Measurements from ENCODE around the gene ZNRD2. TPM values are rescaled to one million over a fixed set of nuclear protein-coding genes. Genes with fewer than 3 reads are reported as not detected.

ZNRD2 gene
- total RNA-seq, 2 experiments from 2014 or later = 39.2 to 40.7 TPM

GRCh38 chr11:65591939-65592857, 21.9 kb downstream of the ZNRD2 start:
- ChIA-PET POLR2A (interaction anchor here (1.2 kb wide), 1 partner anchor 17 kb away, joined by 3 read pairs; the partner anchor contains the start of gene EHBP1L1), CTCF (interaction anchor here (0.8 to 12.3 kb wide), 9 partner anchors 10 to 630 kb away, joined by 3 to 172 read pairs (median 12); partner anchors contain the start of genes EHBP1L1, PCNX3 and ZNRD2)
- Mint-ChIP-seq H3K27me3 (ENCODE audit: low read depth) (no peaks in the 10 kb centered on the region), H3K4me3 (no peak overlapping the region), H3K27ac (no peak overlapping the region), H3K4me1 (ENCODE audit: low read depth) (peaks cover 34% of the 10 kb centered on the region), H3K36me3 (ENCODE audit: low read depth) (peaks cover 25% of the 10 kb centered on the region), H3K9me3 (ENCODE audit: insufficient read depth) (no peaks in the 10 kb centered on the region)
- no peak for ATAC-seq
- no peak for DNase-seq

DNA sequence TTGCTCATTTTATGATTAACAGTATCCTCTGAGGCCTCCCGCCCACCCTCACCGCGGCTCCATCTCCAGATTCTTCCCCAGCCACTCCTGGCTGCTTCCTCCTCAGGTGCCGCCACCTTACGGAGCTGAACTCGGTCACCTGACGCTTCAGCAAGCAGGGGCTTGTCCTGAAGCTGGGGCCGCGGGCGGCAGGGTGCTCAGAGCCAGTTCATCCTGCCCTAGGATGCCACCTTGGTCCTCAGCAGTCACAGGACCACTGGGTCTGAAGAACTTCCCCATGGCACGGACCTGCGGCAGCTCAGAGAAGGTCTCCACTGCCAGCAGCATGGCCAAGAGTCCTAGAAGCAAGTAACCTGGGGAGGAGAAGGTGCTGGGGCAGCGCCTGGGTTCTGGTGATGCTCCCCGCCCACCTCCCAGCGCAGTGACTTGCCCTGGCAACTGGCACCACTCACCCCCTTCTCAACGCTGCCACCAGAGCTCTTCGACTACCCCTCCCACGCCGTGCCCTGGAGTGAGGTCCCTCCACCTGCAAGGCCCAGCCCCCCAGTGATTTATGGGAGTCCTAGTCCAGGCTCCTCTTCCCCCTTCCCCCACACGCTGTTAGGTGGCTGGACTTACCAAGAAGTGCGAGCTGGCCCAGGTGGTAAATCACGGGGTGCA, 22.7 kb downstream of the ZNRD2 start:
- Mint-ChIP-seq H3K36me3 (ENCODE audit: low read depth) (peaks cover 21% of the 10 kb centered on the region), H3K9me3 (ENCODE audit: insufficient read depth) (no peaks in the 10 kb centered on the region), H3K27me3 (ENCODE audit: low read depth) (no peaks in the 10 kb centered on the region), H3K27ac (no peak overlapping the region), H3K4me1 (ENCODE audit: low read depth) (peaks cover 26% of the 10 kb centered on the region), H3K4me3 (no peak overlapping the region)
- ATAC-seq (no peak), DNase-seq (no peak)
- POLR2A ChIA-PET = interaction anchor here (1.3 to 1.5 kb wide), 2 partner anchors 10 to 11 kb away, joined by 3 to 4 read pairs; no protein-coding TSS in a partner anchor
- CTCF ChIA-PET = interaction anchor here (0.8 to 12.3 kb wide), 17 partner anchors 11 to 631 kb away, joined by 3 to 172 read pairs (median 9); partner anchors contain the start of genes EHBP1L1, FAM89B, PCNX3 and SCYL1

DNA sequence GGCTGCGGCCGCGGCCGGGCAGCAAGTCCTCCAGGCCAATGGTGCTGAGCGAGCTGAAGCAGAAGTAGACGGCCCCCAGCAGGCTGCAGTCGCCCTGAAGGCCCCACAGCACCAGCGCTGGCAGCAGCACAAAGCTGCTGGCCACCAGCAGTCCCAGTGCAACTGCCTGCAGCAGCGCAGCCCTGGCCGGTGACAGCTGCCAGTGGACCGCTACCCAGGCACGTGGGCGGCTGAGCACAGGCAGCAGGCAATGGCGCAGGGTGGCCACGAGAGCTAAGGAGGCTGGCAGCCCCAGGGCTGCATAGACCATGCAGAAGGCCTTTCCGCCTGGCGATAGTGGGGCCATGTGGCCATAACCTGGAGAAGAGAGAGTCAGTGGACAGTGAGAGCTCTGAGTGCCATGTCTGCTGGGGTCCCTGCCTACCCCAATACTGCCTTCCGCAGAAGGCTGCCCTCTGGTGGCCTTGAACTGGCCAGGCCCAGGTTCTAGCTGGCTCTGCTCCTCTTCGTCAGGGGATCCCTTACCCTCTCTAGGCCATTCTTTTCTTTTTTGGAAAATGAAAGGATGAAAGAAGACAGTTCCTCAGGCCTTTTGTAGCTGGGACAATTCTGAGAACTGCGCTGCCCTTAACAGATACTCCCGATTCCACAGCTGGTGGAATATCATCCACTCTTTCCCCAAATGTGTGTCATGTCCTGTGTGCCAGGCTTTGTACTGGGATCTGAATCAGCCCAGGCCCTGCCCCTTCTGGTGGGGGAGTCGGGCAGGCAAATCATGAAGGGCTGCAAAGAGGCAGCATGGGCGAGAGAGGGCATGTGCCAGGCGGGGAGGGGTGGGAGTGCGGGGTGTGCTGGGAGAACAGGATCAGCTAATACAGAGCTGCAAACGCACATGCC, 23.5 kb downstream of the ZNRD2 start:
- Mint-ChIP-seq H3K27me3 (ENCODE audit: low read depth) (no peaks in the 10 kb centered on the region), H3K9me3 (ENCODE audit: insufficient read depth) (no peaks in the 10 kb centered on the region), H3K36me3 (ENCODE audit: low read depth) (peaks cover 16% of the 10 kb centered on the region), H3K4me3 (no peak overlapping the region), H3K4me1 (ENCODE audit: low read depth) (peaks cover 18% of the 10 kb centered on the region), H3K27ac (peak overlapping the region; percentile 63)
- DNase-seq = peak; percentile 64
- peak; percentile 73 for ATAC-seq
- ChIA-PET POLR2A (interaction anchor here (1.1 to 1.5 kb wide), 4 partner anchors 9 to 21 kb away, joined by 3 to 4 read pairs (median 3); partner anchors contain the start of gene EHBP1L1), CTCF (interaction anchor here (0.7 to 12.3 kb wide), 22 partner anchors 10 to 429 kb away, joined by 3 to 172 read pairs (median 7); partner anchors contain the start of genes EHBP1L1, FAM89B, PCNX3 and SCYL1)

GRCh38 chr11:65595131-65595530, 24.9 kb downstream of the ZNRD2 start:
- Mint-ChIP-seq H3K27me3 (ENCODE audit: low read depth) (no peaks in the 10 kb centered on the region), H3K9me3 (ENCODE audit: insufficient read depth) (no peaks in the 10 kb centered on the region), H3K4me3 (no peak overlapping the region), H3K4me1 (ENCODE audit: low read depth) (peaks cover 12% of the 10 kb centered on the region), H3K27ac (peak overlapping the region; percentile 53), H3K36me3 (ENCODE audit: low read depth) (peaks cover 18% of the 10 kb centered on the region)
- CTCF ChIA-PET = interaction anchor here (1.3 to 12.3 kb wide), 9 partner anchors 9 to 52 kb away, joined by 3 to 172 read pairs (median 16); partner anchors contain the start of genes EHBP1L1 and PCNX3
- DNase-seq (no peak), ATAC-seq (no peak)
- POLR2A ChIA-PET = interaction anchor here (0.6 to 0.8 kb wide), 2 partner anchors 20 to 25 kb away, joined by 3 read pairs; partner anchors contain the start of gene PCNX3

DNA sequence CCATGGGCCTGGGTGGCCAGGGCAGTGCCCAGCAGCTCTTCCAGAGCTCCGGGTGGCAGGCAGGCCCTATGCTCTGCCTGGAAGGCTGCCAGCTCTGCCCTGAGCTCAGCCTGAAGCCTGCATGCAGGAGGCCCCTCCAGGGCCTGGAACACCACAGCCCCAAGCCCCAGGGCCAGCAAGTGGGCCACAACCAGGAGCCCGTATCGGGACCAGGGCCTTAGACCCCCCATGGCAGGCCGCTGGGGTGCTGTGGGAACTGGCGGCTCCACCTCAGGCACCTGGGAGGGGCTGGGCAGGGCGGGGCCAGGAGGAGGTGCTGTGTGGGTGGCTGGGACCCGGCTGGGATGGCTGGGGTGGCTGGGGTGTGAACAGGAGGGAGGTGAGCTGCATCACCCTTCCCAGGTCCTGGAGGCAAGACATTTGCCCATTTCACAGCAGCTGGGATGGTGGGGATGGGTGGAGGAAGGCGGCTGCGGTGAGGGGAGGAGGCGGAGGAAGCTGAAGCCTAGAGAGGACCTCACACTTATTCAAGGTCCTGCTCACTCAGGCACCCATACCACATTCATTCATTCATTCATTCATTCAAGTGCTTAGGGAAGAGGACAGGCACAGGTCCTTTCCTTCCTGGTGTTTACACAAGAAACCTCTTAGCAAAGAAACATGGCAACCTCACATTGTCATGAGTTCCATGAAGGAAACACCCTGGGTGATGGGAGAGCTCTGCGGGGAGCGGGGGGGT, 25.4 kb downstream of the ZNRD2 start, which contains the start of gene KCNK7:
Gene KCNK7, minus strand, starts transcription at position 258 of the 739 bp plus-strand sequence. Its CDS starts 28 bp downstream, at position 230.
- no peak for DNase-seq
- no peak within 1 kb of the TSS for H3K4me3 Mint-ChIP-seq
- peak within 1 kb of the TSS; percentile 53 for H3K27ac Mint-ChIP-seq
- no peaks in the 10 kb centered on the region for H3K27me3 Mint-ChIP-seq (ENCODE audit: low read depth)
- ATAC-seq = no peak
- ChIA-PET POLR2A (interaction anchor here (0.8 to 0.9 kb wide), 2 partner anchors 19 to 46 kb away, joined by 3 read pairs; partner anchors contain the start of gene PCNX3), CTCF (interaction anchor here (1.3 to 12.3 kb wide), 6 partner anchors 13 to 52 kb away, joined by 3 to 172 read pairs (median 20); partner anchors contain the start of gene EHBP1L1)
- no peaks in the 10 kb centered on the region for H3K9me3 Mint-ChIP-seq (ENCODE audit: insufficient read depth)
- H3K4me1 Mint-ChIP-seq (ENCODE audit: low read depth) = peaks cover 10% of the 10 kb centered on the region
- peaks cover 15% of the 10 kb centered on the region for H3K36me3 Mint-ChIP-seq (ENCODE audit: low read depth)

GRCh38 chr11:65596520-65596919, 26.2 kb downstream of the ZNRD2 start:
- POLR2A ChIA-PET = no interaction called here
- DNase-seq (no peak), ATAC-seq (no peak)
- Mint-ChIP-seq H3K27me3 (ENCODE audit: low read depth) (no peaks in the 10 kb centered on the region), H3K4me3 (no peak overlapping the region), H3K27ac (peak overlapping the region; percentile 43), H3K36me3 (ENCODE audit: low read depth) (peaks cover 17% of the 10 kb centered on the region), H3K9me3 (ENCODE audit: insufficient read depth) (no peaks in the 10 kb centered on the region), H3K4me1 (ENCODE audit: low read depth) (peaks cover 10% of the 10 kb centered on the region)
- CTCF ChIA-PET = interaction anchor here (12.3 kb wide), 1 partner anchor 53 kb away, joined by 172 read pairs; no protein-coding TSS in a partner anchor

DNA sequence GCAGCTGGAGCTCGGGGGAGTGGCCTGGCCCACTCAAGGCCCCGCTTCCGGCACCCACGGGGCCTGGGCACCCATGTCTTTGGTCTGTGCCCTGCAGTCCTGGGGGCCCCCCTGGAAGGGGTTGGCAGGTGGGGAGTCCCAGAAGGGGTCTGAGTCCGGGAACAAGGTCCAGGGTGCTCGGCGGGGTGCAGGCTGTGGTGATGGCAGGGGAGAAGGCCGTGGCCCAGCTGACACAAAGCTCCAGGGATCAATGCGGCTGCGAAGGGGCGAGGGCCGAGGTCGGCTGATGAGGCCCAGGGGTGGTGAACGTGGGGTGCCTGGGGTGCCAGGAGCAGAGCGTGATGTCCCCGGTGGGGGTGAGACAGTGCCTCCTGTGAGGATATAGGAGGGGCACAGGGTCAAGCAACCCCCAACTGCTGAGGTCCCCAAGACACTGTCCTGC, 28.0 kb downstream of the ZNRD2 start:
- POLR2A ChIA-PET = no interaction called here
- no peak overlapping the region for H3K4me3 Mint-ChIP-seq
- DNase-seq = no peak
- no peak overlapping the region for H3K27ac Mint-ChIP-seq
- peaks cover 10% of the 10 kb centered on the region for H3K4me1 Mint-ChIP-seq (ENCODE audit: low read depth)
- CTCF ChIA-PET = interaction anchor here (1.2 to 1.6 kb wide), 2 partner anchors 10 to 86 kb away, joined by 3 to 4 read pairs; no protein-coding TSS in a partner anchor
- peaks cover 19% of the 10 kb centered on the region for H3K36me3 Mint-ChIP-seq (ENCODE audit: low read depth)
- H3K9me3 Mint-ChIP-seq (ENCODE audit: insufficient read depth) = no peaks in the 10 kb centered on the region
- H3K27me3 Mint-ChIP-seq (ENCODE audit: low read depth) = no peaks in the 10 kb centered on the region
- no peak for ATAC-seq

DNA sequence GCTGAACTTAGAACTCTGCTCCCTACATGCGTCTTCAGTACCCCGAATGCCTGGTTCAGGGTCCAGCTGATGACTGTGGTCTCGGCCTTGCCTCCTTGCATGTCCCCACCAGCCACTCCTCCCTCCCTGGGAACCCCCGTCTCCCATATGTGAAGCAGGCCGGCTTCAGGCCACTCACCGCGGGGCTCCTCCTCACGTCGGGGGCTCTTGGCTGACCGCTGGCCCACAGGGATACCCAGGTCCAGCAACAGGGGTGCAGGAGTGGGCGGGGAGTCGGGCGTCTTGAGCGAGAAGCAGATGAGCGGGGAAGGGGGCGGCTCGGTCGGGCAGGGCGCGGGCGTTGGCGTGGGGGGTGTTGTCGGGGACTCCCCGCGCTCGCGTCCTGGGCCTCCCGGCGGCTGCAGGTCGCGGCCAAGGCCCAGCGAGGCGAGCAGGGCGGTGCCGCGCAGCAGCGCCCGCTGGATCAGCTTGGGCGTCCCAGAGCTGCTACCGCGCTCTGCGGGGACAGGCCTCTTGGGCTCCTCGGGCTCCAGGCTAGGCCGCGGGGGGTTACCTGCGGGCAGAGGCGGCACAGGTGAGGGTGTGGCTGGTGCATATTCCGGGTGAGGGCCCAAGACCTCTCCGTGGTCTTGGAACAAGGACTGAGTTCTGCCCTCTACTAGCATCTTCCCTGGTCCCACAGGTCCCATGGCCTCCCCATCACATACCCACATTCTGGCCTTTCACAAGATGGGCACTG, 29.1 kb downstream of the ZNRD2 start:
- Mint-ChIP-seq H3K4me1 (ENCODE audit: low read depth) (peaks cover 10% of the 10 kb centered on the region), H3K27me3 (ENCODE audit: low read depth) (no peaks in the 10 kb centered on the region), H3K36me3 (ENCODE audit: low read depth) (peaks cover 27% of the 10 kb centered on the region), H3K4me3 (no peak overlapping the region), H3K9me3 (ENCODE audit: insufficient read depth) (no peaks in the 10 kb centered on the region), H3K27ac (no peak overlapping the region)
- ATAC-seq (no peak), DNase-seq (no peak)
- ChIA-PET POLR2A (interaction anchor here (0.6 to 1.6 kb wide), 3 partner anchors 10 to 48 kb away, joined by 3 to 5 read pairs (median 3); partner anchors contain the start of gene PCNX3), CTCF (interaction anchor here (0.7 to 1.6 kb wide), 2 partner anchors 11 to 26 kb away, joined by 3 to 4 read pairs; no protein-coding TSS in a partner anchor)

- Mint-ChIP-seq H3K4me3 (no peak overlapping the region), H3K27me3 (ENCODE audit: low read depth) (no peaks in the 10 kb centered on the region), H3K9me3 (ENCODE audit: insufficient read depth) (no peaks in the 10 kb centered on the region), H3K4me1 (ENCODE audit: low read depth) (peaks cover 8% of the 10 kb centered on the region), H3K36me3 (ENCODE audit: low read depth) (peaks cover 30% of the 10 kb centered on the region), H3K27ac (no peak overlapping the region)
- no peak for ATAC-seq
- no peak for DNase-seq
- CTCF ChIA-PET = interaction anchor here (0.7 to 1.1 kb wide), 2 partner anchors 24 to 27 kb away, joined by 3 read pairs; partner anchors contain the start of gene EHBP1L1
- POLR2A ChIA-PET = interaction anchor here (1.2 to 1.6 kb wide), 2 partner anchors 10 to 15 kb away, joined by 3 to 5 read pairs; partner anchors contain the start of gene PCNX3
Measured at GRCh38 chr11:65599955-65600246, 29.6 kb downstream of the ZNRD2 start.
